Kasumi-1 (cell line): Measurements from ENCODE around the gene EPHA1.
"Not testable (repeated sequence)": the region's sequence is repeated elsewhere in the genome, so short reads cannot be mapped to it uniquely, and the experiment has no call there.

ENCODE experiments used
- DNase-seq, 2 experiments: peaks; one replicate each; lab custom pipeline; 2025; lab: John Stamatoyannopoulos, UW

Gene EPHA1

GRCh38 chr7:143402233-143402632, 6.4 kb downstream of the EPHA1 start:
- not testable (repeated sequence) for DNase-seq

- DNase-seq, result no peak
Observed at GRCh38 chr7:143401265-143401664, 7.4 kb downstream of the EPHA1 start.

- no peak for DNase-seq
Observed at GRCh38 chr7:143399642-143400041, 9.0 kb downstream of the EPHA1 start.

- DNase-seq, result no peak
Observed at GRCh38 chr7:143399151-143399550, 9.5 kb downstream of the EPHA1 start.

GRCh38 chr7:143398616-143399015, 10.0 kb downstream of the EPHA1 start:
- DNase-seq, result no peak

- DNase-seq, result no peak
Observed at GRCh38 chr7:143397710-143398530, 10.7 kb downstream of the EPHA1 start.

- no peak for DNase-seq
Observed at GRCh38 chr7:143396625-143397556, 11.8 kb downstream of the EPHA1 start.

GRCh38 chr7:143396182-143396581, 12.5 kb downstream of the EPHA1 start:
- DNase-seq, result no peak

GRCh38 chr7:143395187-143396149, 13.2 kb downstream of the EPHA1 start:
- DNase-seq, result peak; percentile 88 to 91

GRCh38 chr7:143394777-143395176, 13.9 kb downstream of the EPHA1 start:
- DNase-seq, result no peak

- DNase-seq, result no peak
Observed at GRCh38 chr7:143394068-143394467, 14.6 kb downstream of the EPHA1 start.

- DNase-seq, result no peak
Observed at GRCh38 chr7:143393267-143394041, 15.2 kb downstream of the EPHA1 start.

GRCh38 chr7:143392875-143393266, 15.8 kb downstream of the EPHA1 start:
- no peak for DNase-seq

GRCh38 chr7:143392427-143392826, 16.2 kb downstream of the EPHA1 start:
- DNase-seq, result not testable (repeated sequence)

GRCh38 chr7:143391462-143392404, 16.9 kb downstream of the EPHA1 start:
- DNase-seq, result no peak

GRCh38 chr7:143390773-143391317, 17.8 kb downstream of the EPHA1 start:
- DNase-seq, result no peak

GRCh38 chr7:143390104-143390772, 18.4 kb downstream of the EPHA1 start:
- no peak for DNase-seq

- DNase-seq, result no peak
Observed at GRCh38 chr7:143389316-143390103, 19.1 kb downstream of the EPHA1 start.
